HFF-Myc (cell line): ENCODE results near the gene XIRP1.

Source experiments
- DNase-seq: peaks from one replicate; pipeline ENCODE4 v3.0.0-alpha.2; 2011; ENCODE audit warnings: low read depth; ENCODE audit errors: extremely low read depth
- H3K4me3 ChIP-seq: replicated peaks from 2 replicates; pipeline ENCODE4 v1.5.1; 2011; ENCODE audit warnings: low read depth, mild to moderate bottlenecking, control low read depth, low read length
- CTCF ChIP-seq: IDR thresholded peaks from 2 replicates; pipeline ENCODE4 v1.5.1; 2012; ENCODE audit warnings: mild to moderate bottlenecking, low read depth, low read length, control low read depth; ENCODE audit errors: missing control alignments

Gene XIRP1

GRCh38 chr3:39220407-39221140 is 28.2 kb upstream of the XIRP1 start:
- no peak for DNase-seq
- H3K4me3 ChIP-seq, result no peak overlapping the region
- no peak for TF ChIP-seq CTCF

GRCh38 chr3:39219702-39220101 is 27.3 kb upstream of the XIRP1 start:
- TF ChIP-seq CTCF, result no peak
- H3K4me3 ChIP-seq, result no peak overlapping the region
- DNase-seq, result no peak

- H3K4me3 ChIP-seq, result no peak overlapping the region
- no peak for TF ChIP-seq CTCF
- no peak for DNase-seq
These were observed 23.9 kb upstream of the XIRP1 start for GRCh38 chr3:39216176-39216790.

GRCh38 chr3:39213613-39214012 is 21.2 kb upstream of the XIRP1 start:
- no peak overlapping the region for H3K4me3 ChIP-seq
- no peak for DNase-seq
- no peak for TF ChIP-seq CTCF

GRCh38 chr3:39212665-39213064 is 20.3 kb upstream of the XIRP1 start:
- DNase-seq, result no peak
- TF ChIP-seq CTCF, result no peak

GRCh38 chr3:39211332-39212130 is 19.1 kb upstream of the XIRP1 start:
- DNase-seq, result no peak
- no peak for TF ChIP-seq CTCF
- H3K4me3 ChIP-seq, result no peak overlapping the region

More at GRCh38 chr3:39212665-39213064, 20.3 kb upstream of the XIRP1 start:
- H3K4me3 ChIP-seq, result no peak overlapping the region
